AG04449 (cell line): Measurements from ENCODE around the gene SH3GL1.

Experiments used
- CTCF ChIA-PET: fragments of 350-600 bp; formaldehyde crosslinking; extraction: SDS; loops from one replicate; lab custom pipeline; 2021; ENCODE audit warnings: antibody characterized with exemption; lab: Yijun Ruan, JAX
- POLR2A ChIA-PET: fragments of 400-600, 350-600 bp; formaldehyde crosslinking; extraction: SDS; loops from one replicate; lab custom pipeline; 2020; ENCODE audit warnings: antibody characterized with exemption, inconsistent platforms; lab: Yijun Ruan, JAX
- DNase-seq: peaks from one replicate; pipeline ENCODE4 v3.0.0-alpha.2; 2010; ENCODE audit warnings: low read depth, low spot score
- H3K4me3 ChIP-seq: 2 replicates; pipeline ENCODE4 v1.5.1; 2011; ENCODE audit warnings: low read depth, mild to moderate bottlenecking, control low read depth, low read length
- TF ChIP-seq, protein P1 (sequence below): IDR thresholded peaks from one replicate; pipeline ENCODE4 v1.5.1; 2011; ENCODE audit warnings: mild to moderate bottlenecking, moderate library complexity, low read length, control low read depth, inconsistent platforms; ENCODE audit not compliant: insufficient read depth; ENCODE audit errors: missing control alignments

Gene SH3GL1

DNA sequence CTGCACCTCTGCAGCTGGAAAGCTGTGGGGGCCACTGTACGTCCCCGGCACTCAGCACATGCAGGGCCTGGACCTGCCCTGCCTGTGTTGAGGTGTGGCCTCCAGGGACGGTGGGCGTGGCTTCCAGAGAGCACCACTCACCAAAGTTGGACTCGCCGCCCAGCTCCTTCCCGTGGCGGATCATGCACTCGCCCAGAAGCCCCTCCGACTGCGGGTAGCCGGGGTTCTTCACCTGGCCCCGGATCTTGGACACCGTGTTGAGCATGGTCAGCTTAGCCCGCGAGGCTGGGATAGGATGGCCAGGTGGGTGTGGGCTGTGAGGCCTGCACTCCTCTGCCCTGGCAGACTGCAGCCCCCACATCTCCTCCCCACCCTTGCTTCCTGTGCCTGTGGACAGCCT is 35.0 kb downstream of the SH3GL1 start:
- ChIA-PET CTCF (interaction anchor here (1.0 to 6.7 kb wide), 4 partner anchors 10 to 35 kb away, joined by 3 to 63 read pairs (median 8); partner anchors contain the start of gene SH3GL1), POLR2A (interaction anchor here (1.0 kb wide), 1 partner anchor 12 kb away, joined by 3 read pairs; no protein-coding TSS in a partner anchor)
- H3K4me3 ChIP-seq = no peak overlapping the region
- no peak for DNase-seq
- TF ChIP-seq, protein P1, sequence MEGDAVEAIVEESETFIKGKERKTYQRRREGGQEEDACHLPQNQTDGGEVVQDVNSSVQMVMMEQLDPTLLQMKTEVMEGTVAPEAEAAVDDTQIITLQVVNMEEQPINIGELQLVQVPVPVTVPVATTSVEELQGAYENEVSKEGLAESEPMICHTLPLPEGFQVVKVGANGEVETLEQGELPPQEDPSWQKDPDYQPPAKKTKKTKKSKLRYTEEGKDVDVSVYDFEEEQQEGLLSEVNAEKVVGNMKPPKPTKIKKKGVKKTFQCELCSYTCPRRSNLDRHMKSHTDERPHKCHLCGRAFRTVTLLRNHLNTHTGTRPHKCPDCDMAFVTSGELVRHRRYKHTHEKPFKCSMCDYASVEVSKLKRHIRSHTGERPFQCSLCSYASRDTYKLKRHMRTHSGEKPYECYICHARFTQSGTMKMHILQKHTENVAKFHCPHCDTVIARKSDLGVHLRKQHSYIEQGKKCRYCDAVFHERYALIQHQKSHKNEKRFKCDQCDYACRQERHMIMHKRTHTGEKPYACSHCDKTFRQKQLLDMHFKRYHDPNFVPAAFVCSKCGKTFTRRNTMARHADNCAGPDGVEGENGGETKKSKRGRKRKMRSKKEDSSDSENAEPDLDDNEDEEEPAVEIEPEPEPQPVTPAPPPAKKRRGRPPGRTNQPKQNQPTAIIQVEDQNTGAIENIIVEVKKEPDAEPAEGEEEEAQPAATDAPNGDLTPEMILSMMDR = no peak

DNA sequence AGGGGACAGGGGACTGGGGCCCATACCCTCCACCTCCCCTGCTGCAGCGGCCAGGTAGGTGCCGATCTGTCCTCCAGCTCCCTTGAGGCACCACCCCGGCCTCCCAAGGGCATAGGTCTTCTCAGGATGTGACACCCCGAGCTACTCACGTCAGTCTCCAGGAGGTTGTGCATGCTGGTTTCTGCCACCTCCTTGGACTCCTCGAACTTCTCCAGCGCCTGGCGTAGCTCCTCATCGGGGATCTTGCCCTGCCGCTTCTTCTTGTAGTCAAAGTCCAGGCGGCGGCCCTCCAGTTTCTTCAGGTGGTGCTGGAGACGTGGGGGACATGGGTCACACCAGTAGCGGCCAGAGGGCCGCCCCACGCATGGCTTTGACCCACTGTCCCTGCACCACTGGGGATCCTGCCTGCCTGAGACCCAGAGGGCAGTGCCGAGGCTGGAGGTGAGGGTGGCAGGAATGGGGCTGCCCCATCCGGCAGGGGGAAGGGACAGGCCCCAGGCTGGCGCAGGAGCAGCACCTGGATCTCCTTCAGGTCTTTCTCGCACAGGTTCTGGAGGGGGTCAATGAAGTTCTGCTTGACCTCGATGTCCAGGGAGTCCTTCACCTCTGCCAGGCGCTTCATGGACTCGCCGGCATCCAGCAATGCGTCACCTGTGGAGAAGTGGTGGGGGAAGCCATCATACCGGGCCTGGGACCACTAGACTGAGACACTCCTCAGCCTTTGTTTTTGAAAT is 36.6 kb downstream of the SH3GL1 start:
- no peak overlapping the region for H3K4me3 ChIP-seq
- TF ChIP-seq, protein P1 = no peak
- POLR2A ChIA-PET = interaction anchor here (0.7 kb wide), 1 partner anchor 11 kb away, joined by 3 read pairs; no protein-coding TSS in a partner anchor

DNA sequence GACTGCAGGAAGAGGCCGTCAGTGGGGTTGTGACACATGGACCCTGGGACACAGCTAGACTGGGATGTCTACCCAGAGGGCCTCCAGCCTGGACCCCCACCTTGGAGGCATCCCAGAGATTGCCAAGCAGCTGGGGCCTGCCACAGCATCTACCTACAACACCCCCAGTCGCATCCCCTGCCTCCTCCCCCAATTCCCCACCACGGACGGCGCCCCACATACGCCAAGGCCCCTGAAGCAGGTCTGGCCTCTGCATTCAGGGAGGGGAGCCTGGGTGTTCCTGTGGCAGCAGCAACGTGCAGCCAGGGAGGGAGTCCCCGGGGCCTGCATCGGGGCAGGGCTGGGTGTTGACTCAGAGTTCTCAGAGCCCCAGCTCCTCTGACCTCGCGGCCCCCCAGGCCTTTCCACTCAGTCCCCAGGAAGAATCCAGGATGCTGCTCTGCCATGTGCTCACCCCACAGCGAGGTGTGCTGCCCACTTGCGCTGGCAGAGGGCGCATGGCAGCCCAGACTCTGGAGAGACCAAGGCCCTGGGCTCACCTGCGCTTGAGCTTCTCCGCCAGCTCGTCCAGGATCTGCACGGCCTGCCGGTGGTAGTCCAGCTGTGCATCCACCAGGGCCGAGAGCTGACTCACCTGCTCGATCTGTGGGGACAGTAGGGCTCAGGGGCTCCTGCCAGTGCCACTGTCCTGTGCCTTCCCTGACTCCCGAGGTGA is 37.4 kb downstream of the SH3GL1 start:
- no peak overlapping the region for H3K4me3 ChIP-seq
- no peak for DNase-seq
- ChIA-PET POLR2A (interaction anchor here (0.7 kb wide), 1 partner anchor 11 kb away, joined by 3 read pairs; no protein-coding TSS in a partner anchor), CTCF (interaction anchor here (0.7 to 6.7 kb wide), 8 partner anchors 9 to 39 kb away, joined by 3 to 63 read pairs (median 6); partner anchors contain the start of genes CHAF1A, MPND and SH3GL1)
- TF ChIP-seq, protein P1 = peak; percentile 22

More for the DNA sequence above, 36.6 kb downstream of the SH3GL1 start:
- CTCF ChIA-PET = interaction anchor here (0.8 to 6.7 kb wide), 7 partner anchors 9 to 38 kb away, joined by 3 to 63 read pairs (median 6); partner anchors contain the start of genes CHAF1A, MPND and SH3GL1
- DNase-seq = no peak

DNA sequence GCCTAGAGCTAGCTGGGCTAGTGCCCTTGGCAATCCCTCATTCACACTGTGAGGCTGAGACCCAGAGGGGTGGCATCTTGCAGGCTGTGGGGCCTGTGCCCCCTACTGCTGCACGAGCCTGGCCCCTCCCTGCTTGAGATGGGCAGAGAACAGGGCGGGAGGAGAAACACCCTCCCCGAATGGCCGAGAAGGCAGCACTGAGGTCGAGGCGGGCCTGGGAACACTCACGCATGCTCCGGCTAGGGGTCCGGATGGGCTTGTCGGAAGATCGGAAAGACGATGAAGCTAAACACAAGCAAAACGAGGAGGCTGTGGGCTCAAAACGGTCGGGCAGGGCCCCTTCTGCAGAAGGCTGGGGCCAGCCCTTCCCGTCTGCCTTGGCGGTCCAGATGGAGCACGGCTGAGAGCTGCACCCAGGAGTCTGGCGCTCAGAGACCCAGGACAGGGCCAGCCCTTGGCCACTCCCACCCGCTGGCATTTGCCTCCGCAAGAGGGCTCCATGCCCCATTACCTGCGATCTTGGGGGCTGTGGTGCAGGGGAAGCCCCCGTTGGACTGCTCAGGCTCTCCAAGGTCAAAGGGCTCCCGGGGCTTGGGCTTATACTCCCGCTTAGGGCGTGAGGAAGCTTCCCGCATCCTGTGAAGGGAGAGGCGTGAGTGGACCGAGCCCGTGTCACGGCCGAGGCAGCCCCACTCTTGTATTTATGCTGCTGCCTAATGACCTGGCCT is 38.1 kb downstream of the SH3GL1 start:
- TF ChIP-seq, protein P1 = no peak
- no peak for DNase-seq
- POLR2A ChIA-PET = interaction anchor here (0.5 kb wide), 1 partner anchor 485 kb away, joined by 3 read pairs; no protein-coding TSS in a partner anchor
- no peak overlapping the region for H3K4me3 ChIP-seq
- CTCF ChIA-PET = interaction anchor here (0.7 to 6.7 kb wide), 7 partner anchors 9 to 40 kb away, joined by 3 to 63 read pairs (median 6); partner anchors contain the start of genes CHAF1A, MPND and SH3GL1

DNA sequence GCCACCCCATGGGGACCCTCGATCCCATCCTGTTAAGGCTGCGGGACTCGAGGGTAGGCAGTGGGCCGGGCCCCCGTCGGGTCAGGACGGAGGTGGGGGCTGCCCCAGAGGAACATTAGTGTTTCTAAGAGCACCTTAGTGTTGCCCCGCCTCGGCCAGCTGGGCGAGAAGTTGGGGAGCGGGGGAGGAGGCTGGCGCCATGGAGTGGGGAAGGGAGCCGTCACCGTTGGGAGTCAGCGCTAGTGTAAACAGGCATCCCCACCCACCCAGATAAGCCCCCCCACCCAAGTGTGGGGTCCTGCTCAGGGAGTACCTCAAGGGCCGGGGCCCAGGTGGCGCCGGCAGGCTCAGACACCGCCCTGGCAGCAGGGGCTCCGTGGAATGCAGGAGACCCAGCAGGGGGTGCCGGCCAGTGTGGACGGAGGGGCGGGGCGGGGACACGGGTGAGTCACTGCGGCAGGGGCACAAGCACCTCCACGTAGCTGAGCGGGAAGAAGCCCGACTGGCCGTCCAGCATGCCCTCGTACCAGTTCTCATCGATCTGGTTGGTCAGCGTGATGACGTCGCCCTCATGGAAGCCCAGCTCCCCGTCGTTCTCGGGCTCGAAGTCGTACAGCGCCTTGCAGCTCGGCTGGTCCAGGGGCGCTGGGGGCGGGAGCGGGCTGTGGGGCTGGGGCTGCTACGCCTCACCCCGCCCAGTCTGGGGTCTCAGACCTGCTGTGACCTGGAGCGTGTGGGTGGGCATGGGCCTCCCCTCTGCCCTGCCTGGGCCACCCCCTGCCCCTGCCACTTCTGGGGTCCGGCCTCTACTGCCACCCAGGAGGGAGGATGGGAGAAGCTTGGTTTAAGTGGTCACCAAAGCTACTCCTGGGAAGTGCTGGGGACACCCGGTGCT is 38.9 kb downstream of the SH3GL1 start:
- ChIA-PET POLR2A (interaction anchor here (0.5 kb wide), 1 partner anchor 486 kb away, joined by 3 read pairs; no protein-coding TSS in a partner anchor), CTCF (interaction anchor here (1.3 to 6.7 kb wide), 4 partner anchors 8 to 41 kb away, joined by 5 to 63 read pairs (median 8); partner anchors contain the start of gene CHAF1A)
- DNase-seq = no peak

More for the DNA sequence above, 38.9 kb downstream of the SH3GL1 start:
- no peak overlapping the region for H3K4me3 ChIP-seq
- TF ChIP-seq, protein P1 = no peak
